GM23248 (cell line): Measurements from ENCODE around the gene CACNA1E.

Source experiments
- EZH2 ChIP-seq: fragments of 200-600 bp; sonication (generic); IDR thresholded peaks from 2 replicates; pipeline ENCODE4 v1.6.1; 2018; ENCODE audit warnings: antibody characterized with exemption, mild to moderate bottlenecking; ENCODE audit not compliant: insufficient read depth, poor library complexity, severe bottlenecking
- EZH2phosphoT487 ChIP-seq: fragments of 200-600 bp; sonication (generic); IDR thresholded peaks from 2 replicates; pipeline ENCODE4 v1.6.1; 2018; ENCODE audit warnings: antibody characterized with exemption, moderate library complexity, mild to moderate bottlenecking, low read depth; ENCODE audit not compliant: insufficient read depth

GRCh38 chr1:181767001-181767708 lies 283.8 kb downstream of the CACNA1E start:
- TF ChIP-seq EZH2phosphoT487 (no peak), EZH2 (no peak)
